ENCODE results near the gene TEX2.

DNA sequence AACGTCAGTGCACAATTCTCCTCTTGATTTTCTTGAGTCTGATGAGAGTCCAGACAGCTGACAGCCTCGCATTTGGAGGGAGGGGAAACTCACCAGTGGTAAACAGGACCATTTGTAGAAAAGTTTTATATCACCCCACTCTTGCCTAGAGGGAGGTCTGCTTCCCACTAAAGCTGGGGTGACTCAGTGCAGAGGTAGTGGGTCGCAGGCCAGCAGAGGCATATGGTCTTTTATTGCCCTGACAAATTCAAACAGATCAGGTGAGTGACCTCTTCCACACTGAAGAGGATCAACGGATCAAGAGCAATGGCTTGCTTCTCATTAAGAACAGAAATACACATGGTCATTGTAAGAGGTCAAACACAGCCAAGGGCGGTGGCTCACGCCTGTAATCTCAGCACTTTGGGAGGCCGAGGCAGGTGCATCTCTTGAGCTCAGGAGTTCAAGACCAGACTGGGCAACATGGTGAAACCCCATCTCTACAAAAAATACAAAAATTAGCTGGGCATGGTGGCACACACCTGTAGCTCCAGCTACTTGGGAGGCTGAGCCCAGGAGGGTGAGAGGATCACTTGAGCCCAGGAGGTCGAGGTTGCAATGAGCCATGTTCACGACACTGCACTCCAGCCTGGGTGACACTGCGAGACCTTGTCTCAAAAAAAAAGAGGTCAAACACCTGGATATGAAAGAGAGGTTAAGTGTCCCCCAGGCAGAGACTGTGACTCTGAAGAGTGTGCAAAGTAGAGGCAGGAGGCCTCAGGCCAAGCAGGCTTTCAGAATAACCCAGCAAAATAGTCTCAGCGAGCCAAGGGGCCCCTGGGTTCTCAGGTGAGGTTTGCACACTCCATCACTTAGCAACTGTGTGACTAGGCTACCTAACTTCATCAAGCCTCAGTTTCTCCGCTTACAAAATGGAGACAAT lies 76.6 kb downstream of the TEX2 start:
- TF ChIP-seq EP300 (IDR thresholded peaks at IDR 0.05) = no peak
- TF ChIP-seq, protein P1, sequence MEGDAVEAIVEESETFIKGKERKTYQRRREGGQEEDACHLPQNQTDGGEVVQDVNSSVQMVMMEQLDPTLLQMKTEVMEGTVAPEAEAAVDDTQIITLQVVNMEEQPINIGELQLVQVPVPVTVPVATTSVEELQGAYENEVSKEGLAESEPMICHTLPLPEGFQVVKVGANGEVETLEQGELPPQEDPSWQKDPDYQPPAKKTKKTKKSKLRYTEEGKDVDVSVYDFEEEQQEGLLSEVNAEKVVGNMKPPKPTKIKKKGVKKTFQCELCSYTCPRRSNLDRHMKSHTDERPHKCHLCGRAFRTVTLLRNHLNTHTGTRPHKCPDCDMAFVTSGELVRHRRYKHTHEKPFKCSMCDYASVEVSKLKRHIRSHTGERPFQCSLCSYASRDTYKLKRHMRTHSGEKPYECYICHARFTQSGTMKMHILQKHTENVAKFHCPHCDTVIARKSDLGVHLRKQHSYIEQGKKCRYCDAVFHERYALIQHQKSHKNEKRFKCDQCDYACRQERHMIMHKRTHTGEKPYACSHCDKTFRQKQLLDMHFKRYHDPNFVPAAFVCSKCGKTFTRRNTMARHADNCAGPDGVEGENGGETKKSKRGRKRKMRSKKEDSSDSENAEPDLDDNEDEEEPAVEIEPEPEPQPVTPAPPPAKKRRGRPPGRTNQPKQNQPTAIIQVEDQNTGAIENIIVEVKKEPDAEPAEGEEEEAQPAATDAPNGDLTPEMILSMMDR (IDR thresholded peaks at IDR 0.05) = no peak
- no peak for TF ChIP-seq POLR2A (IDR thresholded peaks at IDR 0.05)
- no peak for TF ChIP-seq POLR2AphosphoS5 (IDR thresholded peaks at IDR 0.05)

Measured in sigmoid colon (tissue), 4 donors.